Gastrocnemius medialis (tissue), 4 donors: ENCODE data around the gene TEAD2.

Source experiments
- CTCF ChIP-seq, 5 experiments: fragments of 450-650 bp in 3 of 5; fragments of 200-600 bp in 2 of 5; sonication (generic) in 2 of 5; IDR thresholded peaks in 4 of 5; conservative IDR thresholded peaks in 1 of 5; 1 replicate in 4 of 5; 2 replicates in 1 of 5; pipeline ENCODE4 v1.5.1; 2016 to 2019; ENCODE audit warnings: antibody characterized with exemption in 5 of 5, mild to moderate bottlenecking in 3 of 5, moderate library complexity in 3 of 5
- POLR2A ChIP-seq, 2 donors: fragments of 450-650 bp; IDR thresholded peaks; one replicate each; pipeline ENCODE4 v1.6.1; 2017; ENCODE audit warnings: antibody characterized with exemption in 2 of 2, mild to moderate bottlenecking in 2 of 2, moderate library complexity in 2 of 2

GRCh38 chr19:49297403-49297802 lies 64.8 kb downstream of the TEAD2 start:
- no peak for TF ChIP-seq CTCF (IDR thresholded peaks at IDR 0.05 in 4 of 5, conservative IDR thresholded peaks at IDR 0.05 in 1 of 5)
- TF ChIP-seq POLR2A (IDR thresholded peaks at IDR 0.05): no peak
